SK-N-SH (cell line): ENCODE results near the gene ZP4. TPM values are rescaled to one million over a fixed set of nuclear protein-coding genes. Genes with fewer than 3 reads are reported as not detected.

Source experiments
- CTCF ChIA-PET: fragments of 300-600, 350-600 bp; formaldehyde crosslinking; extraction: SDS; loops from one replicate; lab custom pipeline; 2021; lab: Yijun Ruan, JAX
- POLR2A ChIA-PET: fragments of 350-600 bp; sonication (Branson Sonifier 250); formaldehyde crosslinking; extraction: SDS; loops from one replicate; lab custom pipeline; 2020; ENCODE audit warnings: antibody characterized with exemption, inconsistent platforms; lab: Yijun Ruan, JAX
- DNase-seq: peaks from one replicate; pipeline ENCODE4 v3.0.0; 2012
- H2AFZ ChIP-seq: fragments of 200-600 bp; sonication (generic); 2 replicates; pipeline ENCODE4 v1.8.1; 2016; ENCODE audit warnings: antibody characterized with exemption, mild to moderate bottlenecking, low read depth
- H3F3A ChIP-seq: fragments of 200-600 bp; sonication (generic); replicated peaks from 2 replicates; pipeline ENCODE3; 2016; ENCODE audit warnings: antibody characterized with exemption, mild to moderate bottlenecking; ENCODE audit not compliant: insufficient read depth
- H3K27ac ChIP-seq, 2 experiments: fragments of 200-500 bp in 1 of 2; fragments of 200-600 bp in 1 of 2; sonication (Bioruptor generic) in 1 of 2; sonication (generic), shearing (Covaris generic) in 1 of 2; 2 replicates each; pipeline versions ENCODE4 v1.5.1 to v1.6.1; 2014 to 2016; ENCODE audit warnings: low read depth in 2 of 2, inconsistent platforms in 1 of 2, low read length in 1 of 2, mild to moderate bottlenecking in 1 of 2, mixed read lengths in 1 of 2
- H3K27me3 ChIP-seq: fragments of 200-600 bp; sonication (generic), shearing (Covaris generic); 2 replicates; pipeline ENCODE4 v1.6.1; 2016; ENCODE audit warnings: mixed run types; ENCODE audit not compliant: insufficient read depth
- H3K36me3 ChIP-seq, 2 experiments: fragments of 200-500 bp in 1 of 2; fragments of 200-600 bp in 1 of 2; sonication (Bioruptor generic) in 1 of 2; sonication (generic) in 1 of 2; replicated peaks in 1 of 2; 2 replicates each; pipeline versions ENCODE3 to v1.5.1; 2014 to 2016; ENCODE audit warnings: low read length in 1 of 2, mild to moderate bottlenecking in 1 of 2; ENCODE audit not compliant: insufficient read depth in 2 of 2, control insufficient read depth in 1 of 2
- H3K4me1 ChIP-seq, 2 experiments: fragments of 200-500 bp in 1 of 2; fragments of 200-600 bp in 1 of 2; sonication (Bioruptor generic) in 1 of 2; sonication (generic), shearing (Covaris generic) in 1 of 2; 2 replicates each; pipeline versions ENCODE4 v1.5.1 to v1.6.1; 2014 to 2016; ENCODE audit warnings: low read depth in 1 of 2, low read length in 1 of 2, mixed run types in 1 of 2; ENCODE audit not compliant: insufficient read depth in 2 of 2, control insufficient read depth in 1 of 2
- H3K4me2 ChIP-seq: fragments of 200-600 bp; sonication (generic), shearing (Covaris generic); 2 replicates; pipeline ENCODE4 v1.6.1; 2017; ENCODE audit warnings: mixed run types
- H3K4me3 ChIP-seq, 2 experiments: fragments of 200-500 bp in 1 of 2; fragments of 200-600 bp in 1 of 2; sonication (Bioruptor generic) in 1 of 2; sonication (generic), shearing (Covaris generic) in 1 of 2; 2 replicates each; pipeline versions ENCODE4 v1.5.1 to v1.8.1; 2014 to 2016; ENCODE audit warnings: low read depth in 2 of 2, inconsistent platforms in 1 of 2, low read length in 1 of 2, mild to moderate bottlenecking in 1 of 2, mixed read lengths in 1 of 2, moderate library complexity in 1 of 2
- H3K79me2 ChIP-seq: fragments of 200-600 bp; sonication (generic); 2 replicates; pipeline ENCODE4 v1.8.1; 2017; ENCODE audit warnings: mild to moderate bottlenecking; ENCODE audit not compliant: insufficient read depth
- H3K9ac ChIP-seq: fragments of 200-600 bp; sonication (generic); 2 replicates; pipeline ENCODE4 v1.6.1; 2017; ENCODE audit warnings: mixed run types
- H3K9me2 ChIP-seq: fragments of 200-600 bp; sonication (generic); 2 replicates; pipeline ENCODE4 v1.6.1; 2017; ENCODE audit warnings: mixed run types
- H3K9me3 ChIP-seq: fragments of 200-600 bp; sonication (generic); 2 replicates; pipeline ENCODE4 v1.6.1; 2017; ENCODE audit warnings: mixed run types, mild to moderate bottlenecking, moderate library complexity
- H4K20me1 ChIP-seq: fragments of 200-600 bp; sonication (generic); 2 replicates; pipeline ENCODE4 v1.6.1; 2017; ENCODE audit warnings: mild to moderate bottlenecking, mixed run types; ENCODE audit not compliant: insufficient read depth
- CHD2 ChIP-seq: fragments of 150-350 bp; IDR thresholded peaks from 2 replicates; pipeline ENCODE4 v1.6.1; 2018; ENCODE audit warnings: low read length; ENCODE audit not compliant: partially characterized antibody
- EP300 ChIP-seq, 2 experiments: IDR thresholded peaks; 2 replicates each; pipeline versions ENCODE4 v1.4.0 to v1.6.1; 2012; ENCODE audit warnings: borderline replicate concordance in 1 of 2, low read depth in 1 of 2, low read length in 1 of 2
- FOSL2 ChIP-seq: IDR thresholded peaks from 2 replicates; pipeline ENCODE4 v1.4.0; 2012; ENCODE audit warnings: low read depth, mild to moderate bottlenecking, moderate library complexity, borderline replicate concordance
- FOXM1 ChIP-seq: IDR thresholded peaks from 2 replicates; pipeline ENCODE4 v1.4.0; 2012; ENCODE audit warnings: low read depth, mild to moderate bottlenecking
- GABPA ChIP-seq: IDR thresholded peaks from 2 replicates; pipeline ENCODE4 v1.4.0; 2012; ENCODE audit warnings: low read depth, mild to moderate bottlenecking
- GATA2 ChIP-seq: sonication (generic); formaldehyde crosslinking; IDR thresholded peaks from 2 replicates; pipeline ENCODE4 v1.5.0; 2020; ENCODE audit warnings: mild to moderate bottlenecking, missing genetic modification reagents
- JUND ChIP-seq: IDR thresholded peaks from 2 replicates; pipeline ENCODE4 v1.4.0; 2012
- MAX ChIP-seq: IDR thresholded peaks from 2 replicates; pipeline ENCODE4 v1.4.0; 2012; ENCODE audit warnings: low read depth
- MXI1 ChIP-seq: IDR thresholded peaks from 2 replicates; pipeline ENCODE4 v1.6.1; 2012; ENCODE audit warnings: mild to moderate bottlenecking, low read depth, low read length, improper control_type of control experiment
- NFIC ChIP-seq: IDR thresholded peaks from 2 replicates; pipeline ENCODE4 v1.4.0; 2012; ENCODE audit warnings: borderline replicate concordance
- NRF1 ChIP-seq: IDR thresholded peaks from 2 replicates; pipeline ENCODE4 v1.6.1; 2012; ENCODE audit warnings: low read depth, mild to moderate bottlenecking, low read length
- RCOR1 ChIP-seq: fragments of 150-350 bp; IDR thresholded peaks from 2 replicates; pipeline ENCODE4 v1.6.1; 2017; ENCODE audit warnings: antibody characterized with exemption, low read length
- REST ChIP-seq: IDR thresholded peaks from 2 replicates; pipeline ENCODE4 v1.6.1; 2012; ENCODE audit warnings: mild to moderate bottlenecking, low read depth, low read length, moderate library complexity
- RFX5 ChIP-seq: IDR thresholded peaks from 2 replicates; pipeline ENCODE4 v1.6.1; 2012; ENCODE audit warnings: mild to moderate bottlenecking, improper control_type of control experiment, low read length
- RXRA ChIP-seq: IDR thresholded peaks from 2 replicates; pipeline ENCODE4 v1.4.0; 2012; ENCODE audit warnings: low read depth, mild to moderate bottlenecking, borderline replicate concordance
- SIN3A ChIP-seq: IDR thresholded peaks from 2 replicates; pipeline ENCODE4 v1.6.1; 2012; ENCODE audit warnings: low read depth, mild to moderate bottlenecking, low read length, moderate library complexity, borderline replicate concordance
- TAF1 ChIP-seq: IDR thresholded peaks from 2 replicates; pipeline ENCODE4 v1.6.1; 2012; ENCODE audit warnings: low read depth, mild to moderate bottlenecking, low read length, moderate library complexity, borderline replicate concordance
- TCF12 ChIP-seq: IDR thresholded peaks from 2 replicates; pipeline ENCODE4 v1.4.0; 2012
- USF1 ChIP-seq: IDR thresholded peaks from 2 replicates; pipeline ENCODE4 v1.4.0; 2012; ENCODE audit warnings: low read depth, borderline replicate concordance
- USF2 ChIP-seq: fragments of 150-350 bp; IDR thresholded peaks from 2 replicates; pipeline ENCODE4 v1.6.1; 2017; ENCODE audit warnings: antibody characterized with exemption, low read length, low read depth, borderline replicate concordance
- polyA plus RNA-seq, 3 experiments: library from polyadenylated mRNA; depleted of rRNA; stranded (reverse); fragments of >200 nt; gene quantifications; 2 replicates each; pipeline ENCODE4 v1.2.3, GENCODE V29; 2012

Gene ZP4
- polyA plus RNA-seq, 1 of the 3 experiments (the other 2 are of a cell fraction) = not detected

- ChIA-PET CTCF (no interaction called here), POLR2A (no interaction called here)
- no peak for DNase-seq
- no peak overlapping the region for H3K9ac ChIP-seq
- H3K36me3 ChIP-seq = no peaks in the 10 kb centered on the region
- H3K4me3 ChIP-seq = no peak overlapping the region
- TF ChIP-seq CHD2 (no peak), NRF1 (no peak), EP300 (IDR thresholded peaks at IDR 0.05; ENCODE audit: borderline replicate concordance in 1 of 2, low read depth in 1 of 2, low read length in 1 of 2) (no peak), RXRA (no peak), REST (no peak), MAX (no peak), TCF12 (no peak), RCOR1 (no peak), FOXM1 (no peak), NFIC (no peak), JUND (no peak), USF2 (no peak), FOSL2 (no peak), RFX5 (no peak), GABPA (no peak), TAF1 (no peak), USF1 (no peak), GATA2 (no peak), SIN3A (no peak), MXI1 (no peak)
- H3K27ac ChIP-seq = no peak overlapping the region
- no peak overlapping the region for H3K4me2 ChIP-seq
- H2AFZ ChIP-seq = no peak overlapping the region
- H3K27me3 ChIP-seq = no peaks in the 10 kb centered on the region
- no peaks in the 10 kb centered on the region for H3K9me3 ChIP-seq
- H3K79me2 ChIP-seq = no peaks in the 10 kb centered on the region
- no peaks in the 10 kb centered on the region for H3F3A ChIP-seq
- no peaks in the 10 kb centered on the region for H3K4me1 ChIP-seq
- no peaks in the 10 kb centered on the region for H4K20me1 ChIP-seq
- no peaks in the 10 kb centered on the region for H3K9me2 ChIP-seq
Observed at GRCh38 chr1:237895630-237896029, 4.9 kb upstream of the ZP4 start.
